Amygdala (tissue), 56 donors: ENCODE measurements around the gene SOAT1.
"Not testable (repeated sequence)": the region's sequence is repeated elsewhere in the genome, so short reads cannot be mapped to it uniquely, and the experiment has no call there.

Experiments
- DNase-seq, 56 donors: peaks; one replicate each; lab custom pipeline; 2025; lab: John Stamatoyannopoulos, UW

The SOAT1 gene

GRCh38 chr1:179342740-179343404 lies 49.3 kb downstream of the SOAT1 start:
- DNase-seq, result no peak

GRCh38 chr1:179351281-179351680 lies 57.7 kb downstream of the SOAT1 start:
- DNase-seq, result no peak

GRCh38 chr1:179352236-179352635 lies 58.6 kb downstream of the SOAT1 start:
- no peak for DNase-seq

GRCh38 chr1:179353546-179353945 lies 59.9 kb downstream of the SOAT1 start:
- no peak for DNase-seq

GRCh38 chr1:179361631-179362030 lies 68.0 kb downstream of the SOAT1 start:
- DNase-seq, result not testable (repeated sequence)

GRCh38 chr1:179365342-179366092 lies 71.9 kb downstream of the SOAT1 start, which contains the start of gene AXDND1:
Gene AXDND1, plus strand, starts transcription at chr1:179365971. Its CDS starts 539 bp downstream, at chr1:179366510.
- DNase-seq, result peak; percentile 11 to 88 (median 69)

- peak in 6 of 56 donors; percentile 4 to 59 (median 34) for DNase-seq
Observed at GRCh38 chr1:179366093-179366800, 72.7 kb downstream of the SOAT1 start.

GRCh38 chr1:179369751-179370341 lies 76.2 kb downstream of the SOAT1 start:
- DNase-seq, result peak in 8 of 56 donors; percentile 0 to 63 (median 2)

- no peak for DNase-seq
Observed at GRCh38 chr1:179372160-179372559, 78.6 kb downstream of the SOAT1 start.

- DNase-seq, result no peak
Observed at GRCh38 chr1:179376223-179376622, 82.6 kb downstream of the SOAT1 start.

GRCh38 chr1:179380299-179380698 lies 86.7 kb downstream of the SOAT1 start:
- DNase-seq, result no peak

GRCh38 chr1:179384027-179384426 lies 90.4 kb downstream of the SOAT1 start:
- DNase-seq, result no peak

GRCh38 chr1:179385510-179385909 lies 91.9 kb downstream of the SOAT1 start:
- no peak for DNase-seq

- DNase-seq, result no peak
Observed at GRCh38 chr1:179393721-179394120, 100.1 kb downstream of the SOAT1 start.

- not testable (repeated sequence) for DNase-seq
Observed at GRCh38 chr1:179399399-179399798, 105.8 kb downstream of the SOAT1 start.
